Nephron (organoid): Measurements from ENCODE around the gene DNM2.

ENCODE experiments used
- H3K27ac Mint-ChIP-seq, 3 experiments: 2 replicates each; pipeline ENCODE4 v1.8.0; 2020; ENCODE audit warnings: mixed read lengths in 3 of 3, mild to moderate bottlenecking in 2 of 3, moderate library complexity in 1 of 3
- H3K27me3 Mint-ChIP-seq: 2 replicates; pipeline ENCODE4 v1.8.0; 2021; ENCODE audit warnings: low read depth, mild to moderate bottlenecking, moderate library complexity, mixed read lengths
- H3K36me3 Mint-ChIP-seq: 2 replicates; pipeline ENCODE4 v1.8.0; 2020; ENCODE audit warnings: low read depth, mixed read lengths
- H3K4me1 Mint-ChIP-seq: 2 replicates; pipeline ENCODE4 v1.8.0; 2020; ENCODE audit warnings: mixed read lengths
- H3K4me3 Mint-ChIP-seq, 3 experiments: 2 replicates each; pipeline ENCODE4 v1.8.0; 2020; ENCODE audit warnings: mild to moderate bottlenecking in 3 of 3, mixed read lengths in 3 of 3, moderate library complexity in 2 of 3
- H3K9me3 Mint-ChIP-seq: 2 replicates; pipeline ENCODE4 v1.8.0; 2020; ENCODE audit warnings: mixed read lengths
- CTCF ChIP-seq, 3 experiments: fragments of 200-600 bp; sonication (generic); IDR thresholded peaks; one replicate each; pipeline ENCODE4 v1.5.0; 2021; ENCODE audit warnings: antibody characterized with exemption in 3 of 3; ENCODE audit not compliant: unreplicated experiment in 3 of 3

The DNM2 gene

GRCh38 chr19:10748927-10749434, 31.1 kb downstream of the DNM2 start:
- Mint-ChIP-seq H3K4me1 (peaks cover 8% of the 10 kb centered on the region), H3K4me3 (no peak overlapping the region), H3K27me3 (no peaks in the 10 kb centered on the region), H3K36me3 (no peaks in the 10 kb centered on the region), H3K27ac (peak overlapping the region in 1 of 3 experiments; percentile 75), H3K9me3 (no peaks in the 10 kb centered on the region)
- no peak for TF ChIP-seq CTCF (IDR thresholded peaks at IDR 0.05; ENCODE audit: unreplicated experiment in 3 of 3)

GRCh38 chr19:10749435-10750384, 31.8 kb downstream of the DNM2 start:
- Mint-ChIP-seq H3K4me1 (peaks cover under 1% of the 10 kb centered on the region), H3K36me3 (no peaks in the 10 kb centered on the region), H3K27me3 (no peaks in the 10 kb centered on the region), H3K4me3 (no peak overlapping the region), H3K9me3 (no peaks in the 10 kb centered on the region), H3K27ac (peak overlapping the region in 1 of 3 experiments; percentile 75)
- no peak for TF ChIP-seq CTCF (IDR thresholded peaks at IDR 0.05; ENCODE audit: unreplicated experiment in 3 of 3)

- no peaks in the 10 kb centered on the region for H3K9me3 Mint-ChIP-seq
- no peaks in the 10 kb centered on the region for H3K36me3 Mint-ChIP-seq
- no peaks in the 10 kb centered on the region for H3K4me1 Mint-ChIP-seq
- no peak overlapping the region for H3K4me3 Mint-ChIP-seq
- no peak for TF ChIP-seq CTCF (IDR thresholded peaks at IDR 0.05; ENCODE audit: unreplicated experiment in 3 of 3)
- peak overlapping the region; percentile 36 to 75 (median 50) for H3K27ac Mint-ChIP-seq
- no peaks in the 10 kb centered on the region for H3K27me3 Mint-ChIP-seq
Observed at GRCh38 chr19:10751109-10751953, 33.5 kb downstream of the DNM2 start.

GRCh38 chr19:10752237-10752912, 34.5 kb downstream of the DNM2 start:
- H3K4me3 Mint-ChIP-seq, result no peak overlapping the region
- peak overlapping the region; percentile 36 to 75 (median 50) for H3K27ac Mint-ChIP-seq
- no peaks in the 10 kb centered on the region for H3K9me3 Mint-ChIP-seq
- no peak for TF ChIP-seq CTCF (IDR thresholded peaks at IDR 0.05; ENCODE audit: unreplicated experiment in 3 of 3)
- no peaks in the 10 kb centered on the region for H3K27me3 Mint-ChIP-seq
- H3K4me1 Mint-ChIP-seq, result no peaks in the 10 kb centered on the region
- no peaks in the 10 kb centered on the region for H3K36me3 Mint-ChIP-seq

- H3K36me3 Mint-ChIP-seq, result no peaks in the 10 kb centered on the region
- no peaks in the 10 kb centered on the region for H3K9me3 Mint-ChIP-seq
- H3K4me1 Mint-ChIP-seq, result no peaks in the 10 kb centered on the region
- no peak for TF ChIP-seq CTCF (IDR thresholded peaks at IDR 0.05; ENCODE audit: unreplicated experiment in 3 of 3)
- H3K27me3 Mint-ChIP-seq, result no peaks in the 10 kb centered on the region
- peak overlapping the region in 1 of 3 experiments; percentile 46 for H3K27ac Mint-ChIP-seq
- H3K4me3 Mint-ChIP-seq, result no peak overlapping the region
Observed at GRCh38 chr19:10752913-10753704, 35.2 kb downstream of the DNM2 start.
